GM23338 (cell line): ENCODE data around the gene AKAP9. TPM values are rescaled to one million over a fixed set of nuclear protein-coding genes. Genes with fewer than 3 reads are reported as not detected.

Experiments
- ATAC-seq: fragments of 200-7000 bp; cut with Tn5 transposase; 3 replicates; pipeline ENCODE4 v1.9.1; 2020
- DNase-seq: peaks from one replicate; pipeline ENCODE4 v3.0.0-alpha.2; 2015; ENCODE audit warnings: low spot score
- H2AFZ ChIP-seq: fragments of 200-600 bp; sonication (generic); 2 replicates; pipeline ENCODE4 v1.8.0; 2016; ENCODE audit warnings: antibody characterized with exemption, mild to moderate bottlenecking, moderate library complexity
- H3F3A ChIP-seq: fragments of 200-600 bp; sonication (generic); replicated peaks from 2 replicates; pipeline ENCODE4 v1.8.0; 2017; ENCODE audit warnings: antibody characterized with exemption, mixed run types, low read depth
- H3K27ac ChIP-seq: fragments of 200-600 bp; sonication (generic); 2 replicates; pipeline ENCODE4 v1.6.1; 2016; ENCODE audit warnings: low read depth
- H3K27me3 ChIP-seq: fragments of 200-600 bp; sonication (generic); 2 replicates; pipeline ENCODE4 v1.8.0; 2016; ENCODE audit warnings: mild to moderate bottlenecking, mixed run types, moderate library complexity; ENCODE audit not compliant: insufficient read depth
- H3K36me3 ChIP-seq: fragments of 200-600 bp; sonication (generic); 2 replicates; pipeline ENCODE4 v1.8.0; 2016; ENCODE audit warnings: mild to moderate bottlenecking; ENCODE audit not compliant: insufficient read depth
- H3K4me1 ChIP-seq: fragments of 200-600 bp; sonication (generic); 2 replicates; pipeline ENCODE4 v1.8.0; 2016; ENCODE audit warnings: mild to moderate bottlenecking, moderate library complexity; ENCODE audit not compliant: insufficient read depth
- H3K4me2 ChIP-seq: fragments of 200-600 bp; sonication (generic); 2 replicates; pipeline ENCODE4 v1.7.1; 2017; ENCODE audit warnings: mixed run types
- H3K4me3 ChIP-seq: fragments of 200-600 bp; sonication (generic); 2 replicates; pipeline ENCODE4 v1.6.1; 2016; ENCODE audit warnings: mixed run types
- H3K79me2 ChIP-seq: fragments of 200-600 bp; sonication (generic); replicated peaks from 2 replicates; pipeline ENCODE4 v1.8.0; 2017; ENCODE audit warnings: mild to moderate bottlenecking; ENCODE audit not compliant: insufficient read depth
- H3K9me2 ChIP-seq: fragments of 200-600 bp; sonication (generic); 2 replicates; pipeline ENCODE4 v1.8.0; 2017; ENCODE audit not compliant: insufficient read depth
- H4K20me1 ChIP-seq: fragments of 200-600 bp; sonication (generic); replicated peaks from 2 replicates; pipeline ENCODE4 v1.8.0; 2017; ENCODE audit warnings: mild to moderate bottlenecking; ENCODE audit not compliant: insufficient read depth
- H3K27ac Mint-ChIP-seq: 2 replicates; pipeline ENCODE4 v1.8.0; 2020; ENCODE audit warnings: inconsistent platforms, mild to moderate bottlenecking, moderate library complexity, mixed read lengths
- H3K27me3 Mint-ChIP-seq: 3 replicates; pipeline ENCODE4 v1.8.0; 2022; ENCODE audit warnings: low read depth, mild to moderate bottlenecking, moderate library complexity, mixed read lengths, inconsistent platforms; ENCODE audit not compliant: insufficient read depth, poor library complexity
- H3K36me3 Mint-ChIP-seq: 3 replicates; pipeline ENCODE4 v1.8.0; 2021; ENCODE audit warnings: low read depth, mild to moderate bottlenecking, inconsistent platforms, moderate library complexity, mixed read lengths
- H3K4me1 Mint-ChIP-seq: 3 replicates; pipeline ENCODE4 v1.8.0; 2020; ENCODE audit warnings: mild to moderate bottlenecking, inconsistent platforms, mixed read lengths
- H3K4me3 Mint-ChIP-seq: 3 replicates; pipeline ENCODE4 v1.8.0; 2021; ENCODE audit warnings: moderate library complexity, mild to moderate bottlenecking, inconsistent platforms, mixed read lengths
- H3K9me3 Mint-ChIP-seq: 3 replicates; pipeline ENCODE4 v1.8.0; 2020; ENCODE audit warnings: moderate library complexity, mild to moderate bottlenecking, inconsistent platforms, mixed read lengths
- CTCF ChIP-seq, 2 experiments: fragments of 200-600 bp in 1 of 2; sonication (generic) in 1 of 2; conservative IDR thresholded peaks; 2 replicates each; pipeline versions ENCODE4 v1.5.1 to v1.6.1; 2016 to 2017; ENCODE audit warnings: antibody characterized with exemption in 2 of 2, low read depth in 2 of 2, mild to moderate bottlenecking in 2 of 2, moderate library complexity in 1 of 2
- EZH2phosphoT487 ChIP-seq: fragments of 200-600 bp; sonication (generic); IDR thresholded peaks from one replicate; pipeline ENCODE4 v1.8.1; 2018; ENCODE audit warnings: antibody characterized with exemption; ENCODE audit not compliant: unreplicated experiment
- JUNB ChIP-seq: IDR thresholded peaks from one replicate; pipeline ENCODE4 v1.6.1; 2016; ENCODE audit warnings: antibody characterized with exemption; ENCODE audit not compliant: unreplicated experiment
- NANOG ChIP-seq: IDR thresholded peaks from 2 replicates; pipeline ENCODE4 v1.6.1; 2016; ENCODE audit warnings: antibody characterized with exemption, borderline replicate concordance
- POLR2AphosphoS5 ChIP-seq: IDR thresholded peaks from 2 replicates; pipeline ENCODE4 v1.6.1; 2016; ENCODE audit warnings: antibody characterized with exemption, low read depth
- REST ChIP-seq: IDR thresholded peaks from one replicate; pipeline ENCODE4 v1.6.1; 2018; ENCODE audit warnings: antibody characterized with exemption; ENCODE audit not compliant: unreplicated experiment
- STAT1 ChIP-seq: IDR thresholded peaks from one replicate; pipeline ENCODE4 v1.6.1; 2016; ENCODE audit warnings: antibody characterized with exemption; ENCODE audit not compliant: unreplicated experiment
- ZNF114 ChIP-seq: fragments of 250-450 bp; sonication (Bioruptor Pico); IDR thresholded peaks from 2 replicates; pipeline ENCODE4 v1.5.0; 2020; ENCODE audit warnings: mild to moderate bottlenecking, moderate library complexity
- ZNF331 ChIP-seq: fragments of 250-450 bp; sonication (Bioruptor Pico); IDR thresholded peaks from 2 replicates; pipeline ENCODE4 v1.5.0; 2020; ENCODE audit warnings: low read depth, mild to moderate bottlenecking, moderate library complexity
- polyA plus RNA-seq: library from polyadenylated mRNA; unstranded; fragments of >200 nt; fragmentation: Nextera tagmentation; extraction: Ambion mirVana; gene quantifications from 2 replicates; pipeline ENCODE4 v1.2.1, GENCODE V29; 2016
- total RNA-seq: library from RNA; depleted of rRNA; stranded (reverse); fragments of >200 nt; shearing (Covaris generic); gene quantifications from 2 replicates; pipeline ENCODE4 v1.2.3, GENCODE V29; 2014

The AKAP9 gene
- total and polyA plus RNA-seq, 2 experiments from 2014 or later = 33.5 to 67.4 TPM

DNA sequence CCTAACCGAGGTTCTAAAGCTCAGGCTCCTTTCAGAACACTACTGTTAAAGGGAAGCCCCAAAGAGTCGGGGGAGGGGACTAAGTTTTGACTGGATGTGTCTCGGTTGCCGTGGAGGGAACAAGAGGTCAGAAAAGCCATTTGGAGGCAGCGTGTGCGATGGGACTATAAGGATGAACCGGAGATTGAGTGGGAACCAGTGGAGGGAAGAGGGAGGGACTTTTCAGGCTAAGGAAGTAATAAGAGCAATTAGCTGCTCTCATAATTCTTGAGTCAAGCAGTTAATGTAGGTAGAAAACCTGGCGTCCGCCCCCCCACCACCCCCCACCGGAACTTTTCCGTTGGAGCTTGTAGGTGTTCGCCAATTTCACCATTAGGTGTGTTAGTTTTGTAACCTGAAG lies 491 bp upstream of the AKAP9 start (continued):
- TF ChIP-seq ZNF331 (CRISPR knock-in tag) (no peak), NANOG (no peak), JUNB (no peak), REST (no peak), POLR2AphosphoS5 (no peak), STAT1 (no peak), ZNF114 (CRISPR knock-in tag) (no peak), CTCF (conservative IDR thresholded peaks at IDR 0.05; ENCODE audit: low read depth in 2 of 2) (no peak)

GRCh38 chr7:91941450-91941849 lies 788 bp downstream of the AKAP9 start:
- Mint-ChIP-seq H3K9me3 (no peaks in the 10 kb centered on the region; the same call in 2 of the 3 replicates), H3K36me3 (peaks cover 1% of the 10 kb centered on the region; the same call in 1 of the 3 replicates), H3K27ac (peak overlapping the region; percentile 25; the same call in 1 of the 2 replicates), H3K4me1 (peaks cover 17% of the 10 kb centered on the region), H3K27me3 (peaks cover 9% of the 10 kb centered on the region), H3K4me3 (peak overlapping the region; percentile 93)
- peak; percentile 8 for ATAC-seq
- Histone ChIP-seq H4K20me1 (peaks cover 18% of the 10 kb centered on the region), H2AFZ (peak overlapping the region; percentile 97), H3K9me2 (no peaks in the 10 kb centered on the region), H3F3A (no peaks in the 10 kb centered on the region), H3K4me3 (peak overlapping the region; percentile 95), H3K79me2 (peaks cover 53% of the 10 kb centered on the region), H3K36me3 (no peaks in the 10 kb centered on the region), H3K4me1 (peaks cover 11% of the 10 kb centered on the region; the same call in 1 of the 2 replicates), H3K4me2 (peak overlapping the region; percentile 95), H3K27ac (peak overlapping the region; percentile 96), H3K27me3 (peaks cover 32% of the 10 kb centered on the region)
- peak; percentile 52 for DNase-seq
- TF ChIP-seq EZH2phosphoT487 = no peak

DNA sequence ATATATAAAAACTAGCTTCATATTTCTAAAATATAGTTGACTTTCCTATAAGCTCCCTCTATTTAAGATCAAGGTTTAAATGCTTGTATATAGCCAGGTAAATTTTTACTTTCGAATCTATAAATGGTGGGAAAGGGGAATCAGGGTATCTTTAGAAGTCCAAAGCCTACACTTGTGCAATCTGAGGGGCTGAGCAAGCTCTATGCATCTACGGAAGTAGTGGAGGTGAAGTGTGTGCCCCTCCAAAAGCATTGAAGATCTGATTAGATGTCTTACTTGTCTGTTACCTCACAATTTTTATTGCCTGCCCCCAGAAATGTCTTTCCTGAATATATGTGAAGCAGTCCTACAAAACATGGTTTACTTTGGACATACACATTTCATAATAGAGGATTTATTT lies 1.6 kb downstream of the AKAP9 start:
- Histone ChIP-seq H4K20me1 (peaks cover 18% of the 10 kb centered on the region), H3K27ac (no peak overlapping the region), H3K4me2 (peak overlapping the region; percentile 95), H3K4me3 (peak overlapping the region; percentile 95), H3K27me3 (peaks cover 25% of the 10 kb centered on the region), H3K36me3 (no peaks in the 10 kb centered on the region), H3K4me1 (peaks cover 11% of the 10 kb centered on the region; the same call in 1 of the 2 replicates), H3K79me2 (peaks cover 61% of the 10 kb centered on the region), H3K9me2 (no peaks in the 10 kb centered on the region), H3F3A (no peaks in the 10 kb centered on the region), H2AFZ (no peak overlapping the region)
- ATAC-seq = no peak
- Mint-ChIP-seq H3K4me3 (peak overlapping the region; percentile 93), H3K27me3 (peaks cover 9% of the 10 kb centered on the region), H3K27ac (no peak overlapping the region), H3K4me1 (peaks cover 17% of the 10 kb centered on the region), H3K36me3 (peaks cover 3% of the 10 kb centered on the region; the same call in 1 of the 3 replicates), H3K9me3 (no peaks in the 10 kb centered on the region; the same call in 2 of the 3 replicates)
- DNase-seq = no peak
- no peak for TF ChIP-seq ZNF331 (CRISPR knock-in tag)
- TF ChIP-seq EZH2phosphoT487 = no peak
- no peak for TF ChIP-seq CTCF (conservative IDR thresholded peaks at IDR 0.05; ENCODE audit: low read depth in 2 of 2)
- no peak for TF ChIP-seq NANOG
